Gastrocnemius medialis (tissue), 4 donors: ENCODE results near the gene CLEC4C. TPM values are rescaled to one million over a fixed set of nuclear protein-coding genes. Genes with fewer than 3 reads are reported as not detected.

Experiments used
- ATAC-seq, 2 donors: fragments of 150-250 bp; one replicate each; pipeline ENCODE4 v1.9.1; 2016
- DNase-seq, 2 donors: peaks; one replicate each; pipeline ENCODE4 v3.0.0-alpha.2; 2019
- H3K27ac ChIP-seq, 4 donors: fragments of 200-600 bp; sonication (generic); 1 replicate in 1 of 4; 2 replicates in 3 of 4; pipeline ENCODE4 v1.5.1; 2016 to 2018; ENCODE audit warnings: mild to moderate bottlenecking in 2 of 4, moderate library complexity in 1 of 4
- H3K27me3 ChIP-seq, 3 donors: fragments of 200-600 bp; sonication (generic) in 2 of 3; 1 replicate in 1 of 3; 2 replicates in 2 of 3; pipeline versions ENCODE4 v1.5.1 to v1.6.0; 2016 to 2019; ENCODE audit warnings: mild to moderate bottlenecking in 1 of 3, moderate library complexity in 1 of 3
- H3K36me3 ChIP-seq, 2 donors: fragments of 200-600 bp; sonication (generic) in 1 of 2; one replicate each; pipeline ENCODE4 v1.5.1; 2017 to 2018
- H3K4me1 ChIP-seq, 2 donors: fragments of 200-600 bp; sonication (generic) in 1 of 2; one replicate each; pipeline ENCODE4 v1.5.1; 2016 to 2017; ENCODE audit warnings: mild to moderate bottlenecking in 2 of 2
- H3K4me3 ChIP-seq, 4 donors: fragments of 200-600 bp; sonication (generic) in 3 of 4; 1 replicate in 1 of 4; 2 replicates in 3 of 4; pipeline ENCODE4 v1.5.1; 2016 to 2019; ENCODE audit warnings: mild to moderate bottlenecking in 2 of 4
- H3K9me3 ChIP-seq, 3 donors: fragments of 200-600 bp; sonication (generic) in 2 of 3; 1 replicate in 1 of 3; 2 replicates in 2 of 3; pipeline ENCODE4 v1.5.1; 2016 to 2019
- CTCF ChIP-seq, 5 experiments: fragments of 450-650 bp in 3 of 5; fragments of 200-600 bp in 2 of 5; sonication (generic) in 2 of 5; IDR thresholded peaks in 4 of 5; conservative IDR thresholded peaks in 1 of 5; 1 replicate in 4 of 5; 2 replicates in 1 of 5; pipeline ENCODE4 v1.5.1; 2016 to 2019; ENCODE audit warnings: antibody characterized with exemption in 5 of 5, mild to moderate bottlenecking in 3 of 5, moderate library complexity in 3 of 5
- POLR2A ChIP-seq, 2 donors: fragments of 450-650 bp; IDR thresholded peaks; one replicate each; pipeline ENCODE4 v1.6.1; 2017; ENCODE audit warnings: antibody characterized with exemption in 2 of 2, mild to moderate bottlenecking in 2 of 2, moderate library complexity in 2 of 2
- in situ Hi-C, 4 donors: fragments of 200-750 bp; cut with MboI; loops; one replicate each; pipeline versions ENCODE4 v1.15.0 to v1.8.0; 2017; ENCODE audit warnings: low sequenced_read_pairs in 4 of 4
- intact Hi-C: fragments of 100-400 bp; cut with DNase I; formaldehyde crosslinking; loops from one replicate; pipeline ENCODE4 v1.15.1; 2023; ENCODE audit warnings: low total_unique reads
- total RNA-seq, 4 donors: library from RNA; depleted of rRNA; stranded (reverse); fragments of >200 nt; gene quantifications; one replicate each; pipeline versions ENCODE4 v1.1.0 to v1.2.3, GENCODE V29; 2016

CLEC4C gene
- total RNA-seq, 4 donors from 2014 or later: not detected

GRCh38 chr12:7729746-7730145 is 17.4 kb downstream of the CLEC4C start:
- Histone ChIP-seq H3K36me3 (no peaks in the 10 kb centered on the region), H3K27me3 (no peaks in the 10 kb centered on the region), H3K27ac (no peak overlapping the region), H3K4me3 (no peak overlapping the region), H3K9me3 (no peaks in the 10 kb centered on the region), H3K4me1 (no peaks in the 10 kb centered on the region)
- DNase-seq: no peak
- in situ Hi-C loops: no loop called here
- no peak for TF ChIP-seq POLR2A (IDR thresholded peaks at IDR 0.05)
- TF ChIP-seq CTCF (IDR thresholded peaks at IDR 0.05 in 4 of 5, conservative IDR thresholded peaks at IDR 0.05 in 1 of 5): no peak
- no peak for ATAC-seq
- intact Hi-C loops: no loop called here

GRCh38 chr12:7723926-7724325 is 23.2 kb downstream of the CLEC4C start:
- Histone ChIP-seq H3K4me1 (no peaks in the 10 kb centered on the region), H3K4me3 (no peak overlapping the region), H3K9me3 (no peaks in the 10 kb centered on the region), H3K27ac (no peak overlapping the region), H3K27me3 (no peaks in the 10 kb centered on the region), H3K36me3 (no peaks in the 10 kb centered on the region)
- intact Hi-C loops (no loop called here), in situ Hi-C loops (no loop called here)
- ATAC-seq (no peak), DNase-seq (no peak)
- no peak for TF ChIP-seq POLR2A (IDR thresholded peaks at IDR 0.05)

- no peak overlapping the region for H3K4me3 ChIP-seq
- no peaks in the 10 kb centered on the region for H3K36me3 ChIP-seq
- in situ Hi-C loops: no loop called here
- ATAC-seq (no peak), DNase-seq (no peak)
- H3K9me3 ChIP-seq: no peaks in the 10 kb centered on the region
- intact Hi-C loops: no loop called here
- no peak for TF ChIP-seq POLR2A (IDR thresholded peaks at IDR 0.05)
- no peak for TF ChIP-seq CTCF (IDR thresholded peaks at IDR 0.05 in 4 of 5, conservative IDR thresholded peaks at IDR 0.05 in 1 of 5)
- no peak overlapping the region for H3K27ac ChIP-seq
- H3K27me3 ChIP-seq: no peaks in the 10 kb centered on the region
- no peaks in the 10 kb centered on the region for H3K4me1 ChIP-seq
Observed at GRCh38 chr12:7719946-7720730, 27.0 kb downstream of the CLEC4C start.

GRCh38 chr12:7716381-7716780 is 30.8 kb downstream of the CLEC4C start:
- TF ChIP-seq CTCF (IDR thresholded peaks at IDR 0.05 in 4 of 5, conservative IDR thresholded peaks at IDR 0.05 in 1 of 5): no peak
- TF ChIP-seq POLR2A (IDR thresholded peaks at IDR 0.05): no peak
- Histone ChIP-seq H3K36me3 (no peaks in the 10 kb centered on the region), H3K4me3 (no peak overlapping the region), H3K27me3 (no peaks in the 10 kb centered on the region), H3K27ac (no peak overlapping the region), H3K4me1 (no peaks in the 10 kb centered on the region), H3K9me3 (no peaks in the 10 kb centered on the region)
- ATAC-seq (no peak), DNase-seq (no peak)
- in situ Hi-C loops: no loop called here
- intact Hi-C loops: no loop called here

GRCh38 chr12:7712841-7713442 is 34.2 kb downstream of the CLEC4C start:
- ATAC-seq: no peak
- in situ Hi-C loops: no loop called here

More at GRCh38 chr12:7712841-7713442, 34.2 kb downstream of the CLEC4C start:
- Histone ChIP-seq H3K36me3 (no peaks in the 10 kb centered on the region), H3K27ac (no peak overlapping the region), H3K9me3 (no peaks in the 10 kb centered on the region), H3K4me1 (no peaks in the 10 kb centered on the region), H3K4me3 (no peak overlapping the region), H3K27me3 (no peaks in the 10 kb centered on the region)
- intact Hi-C loops: no loop called here
- TF ChIP-seq CTCF (IDR thresholded peaks at IDR 0.05 in 4 of 5, conservative IDR thresholded peaks at IDR 0.05 in 1 of 5): no peak
- no peak for TF ChIP-seq POLR2A (IDR thresholded peaks at IDR 0.05)
- no peak for DNase-seq
